Islet precursor cell (in vitro differentiated cells): ENCODE results near the gene LCAT.
"Not testable (repeated sequence)": the region's sequence is repeated elsewhere in the genome, so short reads cannot be mapped to it uniquely, and the experiment has no call there.

Source experiments
- DNase-seq: peaks from one replicate; pipeline ENCODE4 v3.0.0-alpha.2; 2018

LCAT gene

DNA sequence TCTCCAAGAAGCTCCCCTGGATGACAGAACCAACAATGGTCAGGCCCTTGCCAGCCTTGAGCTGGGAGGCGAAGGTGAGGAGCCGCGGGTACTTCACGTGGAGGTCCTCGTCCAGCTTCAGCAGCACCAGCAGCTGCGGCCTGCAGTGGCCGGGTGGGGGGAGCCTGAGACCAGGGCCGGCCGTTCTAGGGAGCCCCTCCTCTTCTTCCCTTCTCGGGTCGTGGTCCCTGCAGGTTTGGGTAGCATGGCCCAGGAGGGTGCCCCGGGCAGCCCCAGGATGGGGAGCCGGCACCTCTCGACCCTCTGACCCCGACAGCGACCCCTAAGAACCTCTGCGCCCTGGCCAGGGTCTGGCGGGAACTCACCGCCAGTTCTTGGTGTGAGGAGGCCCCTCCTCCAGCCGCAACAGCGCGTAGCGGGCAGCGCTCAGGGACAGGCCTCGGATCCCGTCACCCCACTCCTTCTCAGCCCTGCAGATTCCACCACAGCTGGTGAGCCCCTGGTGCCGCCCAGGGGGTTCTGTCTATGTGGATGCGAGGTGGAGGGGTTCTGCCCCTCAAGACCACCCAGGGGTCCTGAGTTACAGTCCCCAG lies 3.1 kb upstream of the LCAT start:
- DNase-seq, result no peak

DNA sequence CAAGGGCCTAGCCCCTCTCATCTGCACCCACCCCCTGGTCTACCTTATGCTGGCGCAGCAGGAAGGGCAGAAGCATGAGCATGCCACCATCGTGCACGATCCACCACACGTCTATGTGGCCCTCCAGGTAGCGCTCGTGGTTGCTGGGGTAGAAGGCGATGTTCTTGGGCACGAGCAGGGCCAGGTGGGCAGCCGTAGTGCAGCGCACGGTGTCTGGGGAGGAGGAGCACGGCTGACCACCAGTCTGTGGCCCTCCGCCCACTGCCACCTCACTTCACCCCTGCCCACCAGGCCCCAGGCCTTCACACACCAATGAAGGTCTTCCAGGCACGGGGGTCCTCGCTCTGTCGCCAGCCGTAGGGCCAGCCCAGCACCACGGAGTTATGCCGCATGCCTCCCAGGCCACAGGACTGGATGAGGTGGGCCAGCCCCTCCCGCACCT lies 2.2 kb upstream of the LCAT start:
- DNase-seq, result no peak

- DNase-seq, result no peak
Observed at GRCh38 chr16:67945392-67945933, 1.5 kb upstream of the LCAT start.

DNA sequence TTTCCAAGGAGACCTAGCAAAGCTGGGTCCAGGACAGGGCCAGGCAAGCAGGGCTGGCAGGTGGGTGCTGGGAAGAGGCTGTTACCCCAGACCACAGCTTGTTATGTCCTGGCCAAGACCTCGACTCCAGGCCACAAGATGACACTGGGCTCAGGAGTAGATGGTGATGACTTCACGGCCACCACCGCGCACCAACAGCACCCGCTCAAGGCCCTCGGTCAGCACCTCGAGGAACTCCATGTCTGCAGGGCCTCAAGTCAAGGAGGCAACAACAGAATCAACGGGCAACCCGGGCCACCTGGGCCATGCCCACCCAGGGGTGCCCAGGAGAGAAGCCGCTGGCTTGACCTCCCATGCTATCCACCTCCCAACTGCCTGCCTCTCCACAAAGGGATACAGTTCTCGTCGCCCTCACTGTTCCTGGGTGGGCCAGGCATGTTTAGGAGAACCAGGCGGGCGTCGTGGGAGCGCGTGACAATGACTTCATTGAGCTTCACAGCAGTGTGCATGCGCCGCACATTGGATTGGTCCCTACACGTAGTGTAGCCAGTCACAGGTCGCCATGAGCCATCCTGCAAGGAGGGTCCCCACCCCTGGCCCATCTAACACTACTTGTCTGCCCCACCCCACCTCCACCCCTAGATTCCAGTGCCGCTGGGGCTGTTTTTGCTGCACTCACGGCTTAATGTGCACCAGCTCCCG lies 921 bp upstream of the LCAT start:
- no peak for DNase-seq

DNA sequence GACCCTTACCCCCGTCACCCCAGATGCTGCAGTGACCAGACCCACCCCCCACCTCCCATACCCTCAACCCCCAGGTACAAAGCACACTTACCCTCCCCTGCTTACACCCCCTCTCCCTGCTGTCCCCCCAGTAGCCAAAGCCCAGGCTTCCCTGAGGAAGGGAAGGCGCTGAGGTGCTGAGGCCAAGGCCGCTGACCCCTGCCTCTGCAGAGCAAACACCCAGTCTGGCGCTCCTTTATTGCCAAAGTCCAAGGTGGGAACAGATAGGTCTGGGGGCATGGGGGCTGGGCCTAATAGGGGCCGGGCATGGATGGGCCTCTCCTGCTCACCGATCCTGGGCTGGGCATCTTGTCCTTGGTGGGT lies 683 bp downstream of the LCAT start:
- DNase-seq, result no peak

DNA sequence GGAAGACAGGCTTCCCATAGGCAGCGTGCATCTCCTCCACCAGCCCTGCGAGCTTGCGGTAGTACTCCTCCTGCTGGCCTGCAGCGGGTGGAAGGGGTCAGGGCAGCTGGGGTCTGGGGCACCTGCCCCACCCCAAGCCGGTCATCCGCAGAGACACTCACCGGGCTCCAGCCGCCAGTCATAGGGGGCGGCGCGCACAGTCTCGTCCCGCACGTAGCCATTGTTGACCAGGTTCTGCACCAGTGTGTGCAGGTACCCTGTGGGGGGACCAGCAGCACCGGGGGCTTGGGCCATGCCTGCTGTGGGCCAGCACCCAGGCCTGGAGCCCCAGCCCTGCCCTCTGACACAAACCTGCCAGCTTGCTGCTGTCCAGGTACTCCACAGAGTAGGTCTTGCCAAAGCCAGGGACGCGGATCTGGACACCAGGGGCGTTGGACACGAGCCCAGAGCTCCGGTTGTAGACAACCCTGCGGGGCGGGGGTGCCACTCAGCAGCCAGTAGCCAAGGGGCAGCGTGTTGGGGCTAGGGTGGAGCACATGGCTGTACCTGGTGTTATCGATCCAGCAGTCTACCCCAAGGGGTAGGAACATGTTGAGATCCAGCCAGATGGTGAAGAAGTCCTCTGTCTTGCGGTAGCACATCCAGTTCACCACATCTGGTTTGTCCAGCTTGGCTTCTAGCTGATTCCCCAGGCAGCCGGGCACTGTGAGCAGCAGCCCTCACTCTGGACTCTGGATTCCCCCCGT lies 1.2 kb downstream of the LCAT start:
- no peak for DNase-seq

DNA sequence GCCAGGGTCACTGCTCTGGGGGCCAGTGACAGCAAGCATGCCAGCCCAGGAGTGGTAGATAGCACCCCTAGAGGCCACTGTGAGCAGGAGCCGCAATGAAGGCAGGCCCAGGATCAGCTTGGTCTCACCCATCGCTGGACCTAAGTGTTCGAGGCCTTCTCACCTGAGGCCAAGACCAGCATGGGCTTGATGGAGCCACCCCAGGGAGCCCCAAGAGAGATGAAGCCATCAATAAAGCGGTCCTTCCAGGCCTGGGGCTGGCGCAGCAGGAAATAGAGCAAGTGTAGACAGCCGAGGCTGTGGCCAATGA lies 1.8 kb downstream of the LCAT start:
- peak; percentile 83 for DNase-seq

DNA sequence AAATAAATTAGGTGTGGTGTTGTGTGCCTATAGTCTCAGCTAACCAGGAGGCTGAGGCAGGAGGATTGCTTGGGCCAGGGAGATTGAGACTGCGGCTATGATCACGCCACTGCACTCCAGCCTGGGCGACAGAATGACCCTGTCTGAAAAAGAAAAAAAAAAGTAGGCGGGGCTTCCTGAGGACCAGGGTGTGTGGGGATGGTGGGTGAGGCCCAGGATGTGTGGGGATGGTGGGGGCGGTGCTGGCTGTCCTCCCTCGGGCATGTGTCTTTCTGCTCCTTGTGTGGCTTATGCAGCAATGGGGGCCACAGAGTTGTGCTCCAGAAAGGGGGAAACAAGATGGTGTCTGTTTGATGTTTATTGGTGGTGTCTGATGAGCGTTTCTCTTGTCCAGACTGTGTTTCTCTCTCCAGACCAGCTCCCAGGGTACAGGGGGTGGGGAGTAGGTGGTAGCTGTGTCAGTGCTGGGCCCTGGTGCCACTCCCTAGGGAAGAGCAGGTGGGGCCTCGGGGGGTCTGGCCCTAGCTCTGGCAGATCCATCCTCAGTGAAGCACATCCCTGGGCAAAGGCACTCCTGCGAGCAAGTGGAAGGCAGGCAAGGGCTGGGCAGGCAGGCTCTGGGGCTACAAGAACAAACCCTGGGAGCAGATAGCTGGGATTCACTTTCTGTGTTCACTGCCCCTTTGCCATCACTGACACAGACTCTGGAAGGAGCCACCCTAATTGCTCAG lies 2.3 kb downstream of the LCAT start:
- no peak for DNase-seq

GRCh38 chr16:67940446-67941089 lies 3.4 kb downstream of the LCAT start:
- no peak for DNase-seq

DNA sequence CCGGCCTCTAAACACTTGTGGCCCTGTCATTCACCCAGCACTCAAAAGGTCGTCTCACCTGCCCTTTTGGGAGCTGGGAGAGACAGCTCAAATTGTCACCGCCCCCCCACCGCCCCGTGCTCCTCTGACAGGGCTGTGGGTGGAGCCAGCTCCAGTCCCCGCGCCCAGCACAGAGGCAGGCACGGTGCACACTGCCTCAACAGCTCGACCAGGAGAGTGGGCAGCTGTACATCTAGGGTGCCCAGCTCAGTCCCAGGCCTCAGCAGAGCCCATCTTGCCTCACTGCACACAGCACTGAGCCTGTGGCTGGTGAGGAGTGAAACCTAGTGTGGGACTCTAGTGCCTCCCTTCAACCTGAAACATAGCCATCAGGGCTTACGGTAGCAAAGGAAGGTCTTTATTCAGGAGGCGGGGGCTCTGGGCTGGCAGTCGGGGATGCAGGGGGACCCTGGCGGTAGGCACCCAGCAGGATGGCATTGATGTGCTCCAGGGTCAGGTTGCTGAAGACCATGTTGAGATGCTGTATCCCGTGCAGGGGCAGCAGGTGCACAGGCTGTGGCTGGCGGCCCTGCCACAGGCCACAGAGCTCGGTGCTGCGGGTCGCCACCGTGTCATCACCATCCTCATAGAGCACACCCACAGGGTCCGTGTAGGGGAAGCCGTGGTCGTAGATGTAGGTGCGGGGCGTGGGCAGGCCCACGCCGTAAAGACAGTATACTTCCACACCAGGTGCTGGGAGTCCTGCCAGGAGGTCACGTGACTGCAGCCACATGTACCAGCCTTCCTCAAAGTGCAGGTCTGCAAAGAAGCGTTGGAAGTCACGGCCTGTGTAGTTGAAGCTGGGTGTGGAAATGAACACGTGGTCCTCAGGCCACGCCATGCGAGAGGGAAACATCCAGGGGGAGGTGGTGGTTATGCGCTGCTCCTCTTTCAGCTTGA lies 4.1 kb downstream of the LCAT start:
- no peak for DNase-seq

GRCh38 chr16:67937713-67938112 lies 6.2 kb downstream of the LCAT start:
- not testable (repeated sequence) for DNase-seq

DNA sequence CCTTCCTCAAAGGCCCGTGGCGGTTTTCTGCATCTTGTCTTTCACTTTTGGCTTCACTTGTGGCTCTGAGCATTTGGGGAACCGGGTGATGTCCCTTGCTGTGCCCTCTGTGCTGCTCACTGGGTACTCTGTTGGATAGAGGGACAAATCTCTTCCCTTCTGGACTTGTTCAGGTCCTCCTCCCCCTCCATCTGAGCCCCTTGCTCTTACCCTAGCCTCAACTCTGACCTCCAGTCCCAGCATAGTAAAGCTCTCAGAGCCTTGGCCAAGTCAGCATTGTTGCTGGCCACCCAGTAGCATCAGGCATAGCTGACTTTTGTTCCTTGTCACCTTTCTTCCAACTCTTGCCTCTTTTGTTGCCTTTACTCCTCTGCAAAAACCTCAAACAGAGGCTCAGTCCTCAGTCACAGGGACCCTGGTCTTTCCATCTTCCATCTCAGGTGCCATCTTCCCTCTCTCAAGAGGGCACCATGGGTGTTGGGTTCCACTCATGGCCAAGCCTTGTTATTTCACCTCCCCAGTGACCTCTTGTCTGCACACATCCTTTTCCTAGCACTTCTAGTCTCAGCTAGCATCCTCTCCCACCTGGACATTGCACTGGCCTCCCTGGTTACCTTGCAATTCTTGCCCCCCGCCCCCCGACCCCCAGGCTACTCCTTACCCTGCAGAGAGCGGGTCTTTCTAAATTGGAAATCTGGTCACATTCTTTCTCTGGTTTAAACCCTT lies 6.9 kb downstream of the LCAT start:
- no peak for DNase-seq

DNA sequence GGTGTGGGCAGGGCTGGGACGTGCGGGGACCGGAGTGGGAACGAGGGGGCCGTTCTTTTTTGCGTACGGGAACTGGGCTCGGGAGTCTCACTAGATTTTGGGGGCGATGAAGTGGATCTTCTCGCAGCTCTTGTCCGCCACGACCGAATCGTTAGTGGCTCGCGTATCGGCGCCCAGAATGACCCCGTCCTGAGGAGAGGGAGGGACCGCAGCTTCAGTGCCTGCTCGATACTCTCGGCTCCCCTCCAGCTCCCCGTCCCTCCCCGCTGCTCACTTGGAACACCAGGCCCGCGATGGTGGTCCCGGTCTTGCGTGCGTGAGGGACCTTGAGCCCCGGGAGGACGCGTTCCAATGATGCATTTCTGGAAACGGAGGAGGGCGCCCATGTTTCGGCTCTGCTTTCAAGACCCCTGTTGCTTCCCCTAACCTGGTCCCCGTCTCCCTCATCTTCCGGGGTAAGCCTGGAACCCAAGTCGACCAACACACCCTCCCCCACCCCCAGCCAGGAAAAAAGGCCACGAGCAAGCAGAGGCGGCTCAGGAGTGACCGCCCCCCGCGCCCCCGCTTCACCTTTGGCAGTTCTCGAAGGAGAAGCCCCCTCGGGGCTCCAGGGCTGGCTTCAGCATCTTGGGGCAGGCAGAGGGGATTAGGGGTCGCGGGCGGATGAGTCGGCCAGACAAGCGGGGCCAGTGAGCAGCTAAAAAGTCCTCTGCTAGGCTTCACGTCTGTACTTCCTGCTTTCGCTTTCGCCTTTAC lies 7.6 kb downstream of the LCAT start, which contains the start of gene PSMB10:
PSMB10 (minus strand) TSS at position 727 of the 756 bp plus-strand sequence; CDS start at position 626, 101 bp downstream.
- DNase-seq, result peak; percentile 74

DNA sequence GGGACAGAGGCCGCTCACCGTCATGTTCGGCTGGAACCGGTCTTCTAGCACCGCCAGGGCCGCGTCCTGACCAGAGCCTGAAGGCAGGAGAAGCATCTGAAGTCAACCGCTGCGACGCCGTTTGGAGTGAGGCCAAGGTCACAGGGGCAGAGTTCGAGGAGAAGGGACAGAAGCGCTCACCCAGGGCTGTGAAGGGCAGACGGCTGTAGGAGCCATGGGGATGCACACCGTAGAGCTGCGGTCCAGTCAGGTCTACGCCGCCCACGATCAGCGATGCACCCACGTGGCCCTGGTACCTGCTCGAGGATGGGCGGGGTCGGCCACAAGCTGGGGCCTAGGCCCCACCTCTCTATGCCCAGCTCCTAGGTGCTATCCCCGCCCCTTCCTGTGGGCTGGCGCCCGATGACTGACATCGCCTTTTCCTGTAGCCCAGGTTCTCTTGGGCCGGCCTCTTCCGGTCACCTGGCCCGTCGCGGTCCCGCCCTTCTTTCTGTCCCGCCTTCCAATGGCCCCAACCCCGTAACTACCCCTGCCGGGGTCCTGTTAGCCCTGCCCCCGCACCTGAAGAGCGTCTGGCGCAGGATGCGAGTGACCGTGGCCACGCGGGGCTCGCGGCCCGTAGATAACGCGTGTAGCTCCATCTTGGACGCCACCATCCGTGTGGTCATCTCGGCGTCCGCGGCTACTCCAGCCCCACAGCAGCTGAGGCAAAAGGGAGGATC lies 8.4 kb downstream of the LCAT start:
- peak; percentile 99 for DNase-seq

- no peak for DNase-seq
Observed at GRCh38 chr16:67935101-67935401, 8.9 kb downstream of the LCAT start.

DNA sequence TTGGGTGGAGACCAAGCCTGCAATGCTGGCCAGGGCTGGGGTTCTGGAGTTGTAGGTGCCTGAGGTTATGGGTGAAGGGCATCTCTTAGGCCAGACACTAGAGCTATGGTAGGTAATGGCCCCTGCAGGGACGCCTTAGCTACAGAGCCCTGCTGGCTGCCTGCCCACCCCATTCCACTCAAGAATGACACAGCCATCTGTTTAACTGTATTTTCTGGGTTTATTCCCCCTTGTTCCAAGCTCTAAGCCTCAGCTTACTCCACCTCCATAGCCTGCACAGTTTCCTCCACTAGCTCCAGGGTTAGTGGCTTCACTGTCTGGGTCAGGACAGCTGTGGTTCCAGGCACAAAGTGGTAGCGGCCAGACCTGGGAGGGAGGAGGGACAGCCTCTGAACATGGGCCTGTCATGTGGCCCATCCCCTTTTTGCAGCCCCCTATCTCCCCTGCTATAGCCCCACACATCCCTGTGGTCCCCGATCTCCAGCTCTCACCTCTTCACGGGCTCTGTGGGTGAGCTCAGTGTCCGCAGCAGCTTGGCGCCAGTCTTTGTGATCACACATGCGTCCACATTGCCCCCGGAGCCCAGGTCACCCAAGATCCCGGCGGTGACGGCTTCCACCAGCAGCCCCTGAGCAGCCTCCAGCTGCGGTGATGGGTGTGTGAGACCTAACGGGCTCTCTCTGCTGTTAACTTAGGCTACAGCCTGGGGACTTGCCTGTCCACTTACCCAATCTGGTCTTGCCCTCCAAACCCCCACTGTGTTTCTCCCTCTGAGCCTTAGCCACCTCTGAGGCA lies 9.4 kb downstream of the LCAT start:
- DNase-seq, result no peak

- no peak for DNase-seq
Observed at GRCh38 chr16:67933805-67934204, 10.1 kb downstream of the LCAT start.

DNA sequence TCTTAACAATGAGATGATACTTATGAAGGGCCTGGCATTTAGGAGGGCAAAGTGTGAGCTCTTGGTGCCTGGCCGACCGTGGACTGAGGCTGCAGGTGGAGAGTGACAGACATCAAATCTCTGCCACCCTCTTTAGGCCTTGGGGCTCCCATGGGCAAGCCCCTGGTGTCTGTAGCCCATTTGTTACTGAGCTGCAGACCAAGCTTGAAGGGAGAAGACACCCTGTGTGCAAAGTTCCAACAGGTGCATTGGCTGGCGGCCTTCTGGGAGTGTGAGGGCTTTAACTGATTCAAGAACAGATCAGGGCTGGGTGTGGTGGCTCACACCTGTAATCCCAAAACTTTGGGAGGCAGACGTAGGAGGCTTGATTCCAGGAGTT lies 11.5 kb downstream of the LCAT start:
- DNase-seq, result no peak
